Vagina (tissue), 2 donors: ENCODE measurements around the gene PLEKHM1.

ENCODE experiments used
- POLR2A ChIP-seq, 2 donors: fragments of 450-650 bp; IDR thresholded peaks; one replicate each; pipeline ENCODE4 v1.6.1; 2017; ENCODE audit warnings: antibody characterized with exemption in 2 of 2, mild to moderate bottlenecking in 2 of 2, moderate library complexity in 2 of 2
- POLR2AphosphoS5 ChIP-seq, 2 donors: sonication (generic); formaldehyde crosslinking; IDR thresholded peaks; one replicate each; pipeline ENCODE4 v1.9.0; 2017; ENCODE audit warnings: antibody characterized with exemption in 2 of 2, mild to moderate bottlenecking in 2 of 2, low read depth in 1 of 2; ENCODE audit not compliant: insufficient read depth in 1 of 2
- TF ChIP-seq, protein P1 (sequence below), 3 experiments: fragments of 450-650 bp in 2 of 3; fragments of 200-600 bp in 1 of 3; sonication (generic) in 1 of 3; IDR thresholded peaks; one replicate each; pipeline ENCODE4 v1.5.1; 2017 to 2019; ENCODE audit warnings: antibody characterized with exemption in 3 of 3, mild to moderate bottlenecking in 2 of 3, moderate library complexity in 2 of 3

DNA sequence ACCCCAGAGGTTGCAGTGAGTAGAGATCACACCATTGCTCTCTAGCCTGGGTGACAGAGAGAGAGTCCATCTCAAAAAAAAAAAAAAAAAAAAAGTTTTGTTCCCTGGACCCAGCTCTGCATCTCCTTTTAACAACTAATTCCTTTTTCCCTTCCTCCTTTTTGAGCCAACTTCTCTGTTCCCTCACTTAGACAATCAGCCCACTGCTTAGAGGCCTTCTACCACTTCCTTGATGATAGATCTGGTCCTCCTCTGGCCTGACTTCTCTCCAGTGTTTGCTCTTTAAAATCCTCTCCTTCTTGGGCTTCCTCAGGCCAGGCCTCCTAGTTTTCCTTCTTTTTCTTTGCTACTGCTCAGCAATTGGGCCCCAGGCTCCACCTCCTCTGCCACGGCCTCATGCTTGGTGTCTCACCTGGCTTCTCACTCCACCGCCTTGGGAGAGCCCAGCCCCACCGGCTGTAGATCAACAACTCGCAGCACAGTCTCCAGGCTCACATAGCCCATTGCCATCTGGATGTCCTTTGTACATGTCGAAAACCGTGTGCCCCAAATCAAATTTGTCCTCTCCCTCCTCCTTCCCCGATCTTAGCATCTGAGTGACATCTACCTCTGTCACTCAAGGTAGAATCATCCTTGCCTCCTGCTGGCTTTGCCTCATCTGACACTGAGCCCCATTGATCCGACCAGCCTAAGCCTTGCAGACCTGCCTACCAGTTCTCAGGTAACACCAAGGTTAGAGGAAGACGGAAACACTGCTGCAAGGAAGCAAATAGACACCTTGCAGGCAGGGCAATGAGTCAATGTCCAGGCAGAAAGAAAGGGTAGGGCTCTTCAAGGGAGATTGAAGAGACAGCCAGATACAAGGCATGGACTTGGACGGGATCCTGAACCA lies 75.3 kb downstream of the PLEKHM1 start:
- TF ChIP-seq POLR2A (IDR thresholded peaks at IDR 0.05) (no peak), POLR2AphosphoS5 (IDR thresholded peaks at IDR 0.05; ENCODE audit: insufficient read depth in 1 of 2, low read depth in 1 of 2) (no peak)
- TF ChIP-seq, protein P1, sequence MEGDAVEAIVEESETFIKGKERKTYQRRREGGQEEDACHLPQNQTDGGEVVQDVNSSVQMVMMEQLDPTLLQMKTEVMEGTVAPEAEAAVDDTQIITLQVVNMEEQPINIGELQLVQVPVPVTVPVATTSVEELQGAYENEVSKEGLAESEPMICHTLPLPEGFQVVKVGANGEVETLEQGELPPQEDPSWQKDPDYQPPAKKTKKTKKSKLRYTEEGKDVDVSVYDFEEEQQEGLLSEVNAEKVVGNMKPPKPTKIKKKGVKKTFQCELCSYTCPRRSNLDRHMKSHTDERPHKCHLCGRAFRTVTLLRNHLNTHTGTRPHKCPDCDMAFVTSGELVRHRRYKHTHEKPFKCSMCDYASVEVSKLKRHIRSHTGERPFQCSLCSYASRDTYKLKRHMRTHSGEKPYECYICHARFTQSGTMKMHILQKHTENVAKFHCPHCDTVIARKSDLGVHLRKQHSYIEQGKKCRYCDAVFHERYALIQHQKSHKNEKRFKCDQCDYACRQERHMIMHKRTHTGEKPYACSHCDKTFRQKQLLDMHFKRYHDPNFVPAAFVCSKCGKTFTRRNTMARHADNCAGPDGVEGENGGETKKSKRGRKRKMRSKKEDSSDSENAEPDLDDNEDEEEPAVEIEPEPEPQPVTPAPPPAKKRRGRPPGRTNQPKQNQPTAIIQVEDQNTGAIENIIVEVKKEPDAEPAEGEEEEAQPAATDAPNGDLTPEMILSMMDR (IDR thresholded peaks at IDR 0.05) = no peak
